ENCODE results near the gene IQGAP1. TPM values are rescaled to one million over a fixed set of nuclear protein-coding genes. Genes with fewer than 3 reads are reported as not detected.

Gene IQGAP1
- total RNA-seq, 1 donor from 2014 or later: 265 TPM

DNA sequence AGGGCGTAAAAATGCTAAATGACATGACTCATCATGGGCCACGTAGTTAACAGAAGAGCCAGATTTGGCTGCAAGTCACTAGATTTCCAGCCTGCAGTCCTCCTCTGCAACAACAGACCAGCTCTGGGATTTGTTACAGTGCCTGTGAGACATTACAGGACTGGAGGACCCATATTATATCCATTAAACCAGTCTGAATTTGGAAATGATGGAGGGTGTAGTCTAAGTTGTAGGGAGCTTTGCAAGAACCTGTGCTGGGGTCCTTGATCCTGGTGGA, 25.2 kb upstream of the IQGAP1 start:
- Histone ChIP-seq H3K27me3 (ENCODE audit: low read depth) (no peaks in the 10 kb centered on the region), H3K4me1 (peaks cover 29% of the 10 kb centered on the region), H3K9me3 (no peaks in the 10 kb centered on the region), H3K4me3 (no peak overlapping the region), H3K27ac (peak overlapping the region; percentile 69), H3K36me3 (no peaks in the 10 kb centered on the region)
- TF ChIP-seq, protein P1, sequence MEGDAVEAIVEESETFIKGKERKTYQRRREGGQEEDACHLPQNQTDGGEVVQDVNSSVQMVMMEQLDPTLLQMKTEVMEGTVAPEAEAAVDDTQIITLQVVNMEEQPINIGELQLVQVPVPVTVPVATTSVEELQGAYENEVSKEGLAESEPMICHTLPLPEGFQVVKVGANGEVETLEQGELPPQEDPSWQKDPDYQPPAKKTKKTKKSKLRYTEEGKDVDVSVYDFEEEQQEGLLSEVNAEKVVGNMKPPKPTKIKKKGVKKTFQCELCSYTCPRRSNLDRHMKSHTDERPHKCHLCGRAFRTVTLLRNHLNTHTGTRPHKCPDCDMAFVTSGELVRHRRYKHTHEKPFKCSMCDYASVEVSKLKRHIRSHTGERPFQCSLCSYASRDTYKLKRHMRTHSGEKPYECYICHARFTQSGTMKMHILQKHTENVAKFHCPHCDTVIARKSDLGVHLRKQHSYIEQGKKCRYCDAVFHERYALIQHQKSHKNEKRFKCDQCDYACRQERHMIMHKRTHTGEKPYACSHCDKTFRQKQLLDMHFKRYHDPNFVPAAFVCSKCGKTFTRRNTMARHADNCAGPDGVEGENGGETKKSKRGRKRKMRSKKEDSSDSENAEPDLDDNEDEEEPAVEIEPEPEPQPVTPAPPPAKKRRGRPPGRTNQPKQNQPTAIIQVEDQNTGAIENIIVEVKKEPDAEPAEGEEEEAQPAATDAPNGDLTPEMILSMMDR (IDR thresholded peaks at IDR 0.05): no peak
- ATAC-seq (peak in 1 of 2 donors; percentile 44), DNase-seq (no peak)
- intact Hi-C loops (cut with DNase I): no loop called here

DNA sequence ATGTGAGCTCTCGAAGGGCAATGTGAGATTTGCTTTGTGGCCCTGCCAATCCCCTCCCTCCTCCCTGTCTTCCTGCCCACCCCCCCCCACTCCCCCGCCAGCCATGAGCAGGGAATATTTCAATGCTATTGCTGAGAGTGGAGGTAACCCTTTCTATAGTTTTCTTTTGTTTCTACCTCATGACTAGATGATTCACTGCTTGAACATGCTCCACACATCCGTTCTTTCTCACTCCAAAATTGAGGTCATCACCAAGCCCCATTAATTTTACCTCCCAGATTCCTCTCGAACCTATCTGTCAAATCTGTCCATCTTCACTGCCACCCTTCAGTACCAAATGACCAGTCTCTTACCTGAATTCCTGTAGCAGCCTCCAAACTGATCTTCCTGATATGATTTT, 23.8 kb upstream of the IQGAP1 start:
- intact Hi-C loops (cut with DNase I): no loop called here
- Histone ChIP-seq H3K27ac (no peak overlapping the region), H3K4me3 (no peak overlapping the region), H3K9me3 (no peaks in the 10 kb centered on the region), H3K27me3 (ENCODE audit: low read depth) (no peaks in the 10 kb centered on the region), H3K4me1 (peaks cover 32% of the 10 kb centered on the region), H3K36me3 (no peaks in the 10 kb centered on the region)
- TF ChIP-seq, protein P1 (IDR thresholded peaks at IDR 0.05): no peak
- ATAC-seq: no peak
- no peak for DNase-seq

GRCh38 chr15:90365414-90366055, 22.5 kb upstream of the IQGAP1 start:
- Histone ChIP-seq H3K36me3 (no peaks in the 10 kb centered on the region), H3K4me1 (peaks cover 32% of the 10 kb centered on the region), H3K27ac (no peak overlapping the region), H3K4me3 (no peak overlapping the region), H3K9me3 (no peaks in the 10 kb centered on the region), H3K27me3 (ENCODE audit: low read depth) (no peaks in the 10 kb centered on the region)
- ATAC-seq (no peak), DNase-seq (no peak)
- TF ChIP-seq, protein P1 (IDR thresholded peaks at IDR 0.05): no peak
- intact Hi-C loops (cut with DNase I): no loop called here

DNA sequence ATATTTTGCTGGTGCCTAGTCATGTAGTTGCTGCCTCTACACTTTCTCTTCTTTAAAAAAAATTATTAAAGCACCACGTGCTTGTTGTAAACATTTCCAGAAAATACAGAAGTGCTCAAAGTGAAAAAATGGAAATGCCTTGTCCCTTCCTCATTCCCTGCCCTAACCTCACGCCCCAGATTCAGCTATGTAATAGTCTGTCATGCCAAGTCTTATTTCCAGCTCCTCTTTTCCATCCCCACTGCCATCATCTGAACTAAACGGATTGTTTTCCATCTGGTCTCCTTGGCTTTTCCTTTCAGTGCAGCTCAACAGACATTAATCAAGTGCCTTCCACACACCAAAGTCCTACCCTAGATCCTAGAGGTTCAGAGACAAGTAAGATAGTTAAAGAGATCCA, 20.5 kb upstream of the IQGAP1 start:
- intact Hi-C loops (cut with DNase I): no loop called here
- no peaks in the 10 kb centered on the region for H3K36me3 ChIP-seq
- H3K27me3 ChIP-seq (ENCODE audit: low read depth): no peaks in the 10 kb centered on the region
- H3K4me1 ChIP-seq: peaks cover 21% of the 10 kb centered on the region
- no peak overlapping the region for H3K4me3 ChIP-seq
- peak; percentile 62 to 78 for ATAC-seq
- TF ChIP-seq, protein P1 (IDR thresholded peaks at IDR 0.05): no peak
- H3K9me3 ChIP-seq: no peaks in the 10 kb centered on the region
- no peak for DNase-seq
- peak overlapping the region; percentile 63 for H3K27ac ChIP-seq

DNA sequence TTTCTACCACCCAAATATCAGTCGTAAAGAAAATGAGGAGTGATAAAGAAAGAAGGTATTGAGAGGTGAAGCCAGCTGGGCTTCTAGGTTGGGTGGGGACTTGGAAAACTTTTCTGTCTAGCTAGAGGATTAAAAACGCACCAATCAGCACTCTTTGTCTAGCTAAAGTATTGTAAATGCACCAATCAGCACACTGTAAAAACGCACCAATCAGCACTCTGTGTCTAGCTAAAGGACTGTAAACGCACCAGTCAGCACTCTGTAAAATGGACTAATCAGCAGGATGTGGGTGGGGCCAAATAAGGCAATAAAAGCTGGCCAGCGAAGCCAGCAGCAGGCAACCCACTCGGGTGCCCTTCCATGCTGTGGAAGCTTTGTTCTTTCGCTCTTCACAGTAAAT, 13.0 kb upstream of the IQGAP1 start:
- TF ChIP-seq, protein P1 (IDR thresholded peaks at IDR 0.05): no peak
- Histone ChIP-seq H3K27ac (no peak overlapping the region), H3K27me3 (ENCODE audit: low read depth) (no peaks in the 10 kb centered on the region), H3K9me3 (peaks cover 12% of the 10 kb centered on the region), H3K4me3 (no peak overlapping the region), H3K4me1 (peaks cover 14% of the 10 kb centered on the region), H3K36me3 (no peaks in the 10 kb centered on the region)
- ATAC-seq (no peak), DNase-seq (no peak)
- intact Hi-C loops (cut with DNase I): no loop called here
